Kidney (tissue), 14 donors: ENCODE measurements around the gene TMEM245. TPM values are rescaled to one million over a fixed set of nuclear protein-coding genes. Genes with fewer than 3 reads are reported as not detected.

Source experiments
- DNase-seq, 5 donors: peaks; one replicate each; pipeline ENCODE4 v3.0.0-alpha.2; 2013 to 2020
- FAIRE-seq: peaks from 2 replicates; lab custom pipeline; 2012; peaks lifted over from hg19 to GRCh38; lab: Jason Lieb, UNC
- H3K27ac ChIP-seq, 2 donors: one replicate each; pipeline ENCODE4 v1.7.0; 2013; ENCODE audit warnings: low read depth in 2 of 2, low read length in 2 of 2, inconsistent platforms in 1 of 2
- H3K27me3 ChIP-seq: one replicate; pipeline ENCODE4 v1.7.1; 2013; ENCODE audit warnings: low read length, inconsistent platforms; ENCODE audit not compliant: control insufficient read depth, insufficient read depth
- H3K36me3 ChIP-seq, 3 donors: one replicate each; pipeline versions ENCODE4 v1.7.0 to v1.7.1; 2013; ENCODE audit warnings: low read length in 3 of 3, control low read depth in 1 of 3, inconsistent platforms in 1 of 3; ENCODE audit not compliant: insufficient read depth in 3 of 3, control insufficient read depth in 2 of 3
- H3K4me1 ChIP-seq, 3 donors: one replicate each; pipeline versions ENCODE4 v1.7.0 to v1.7.1; 2013; ENCODE audit warnings: low read length in 3 of 3, inconsistent platforms in 1 of 3, low read depth in 1 of 3; ENCODE audit not compliant: control insufficient read depth in 2 of 3, insufficient read depth in 2 of 3
- H3K4me3 ChIP-seq, 3 donors: one replicate each; pipeline versions ENCODE4 v1.7.0 to v1.8.1; 2013; ENCODE audit warnings: low read length in 3 of 3, control low read depth in 1 of 3, inconsistent platforms in 1 of 3
- H3K9ac ChIP-seq, 3 donors: one replicate each; pipeline versions ENCODE4 v1.7.0 to v1.7.1; 2013; ENCODE audit warnings: low read length in 3 of 3, control low read depth in 1 of 3, inconsistent platforms in 1 of 3
- H3K9me3 ChIP-seq, 3 donors: one replicate each; pipeline versions ENCODE4 v1.7.0 to v1.7.1; 2013; ENCODE audit warnings: low read length in 3 of 3, control low read depth in 1 of 3, inconsistent platforms in 1 of 3; ENCODE audit not compliant: control insufficient read depth in 2 of 3, insufficient read depth in 1 of 3
- CTCF ChIP-seq: IDR thresholded peaks from 3 replicates; pipeline ENCODE4 v1.5.1; 2012; ENCODE audit warnings: mild to moderate bottlenecking, moderate library complexity, borderline replicate concordance; ENCODE audit not compliant: insufficient read depth; ENCODE audit errors: extremely low read depth
- intact Hi-C: fragments of 100-400 bp; cut with DNase I; formaldehyde crosslinking; loops from one replicate; pipeline ENCODE4 v1.11.1; 2022
- polyA plus RNA-seq: library from polyadenylated mRNA; stranded (reverse); fragments of 350-450 nt; fragmentation: Illumina TruSeq; extraction: RNeasy Lipid Tissue Mini Kit (QIAGEN cat#74804); gene quantifications from one replicate; pipeline ENCODE4 v1.2.3, GENCODE V29; 2014; ENCODE audit warnings: low read depth, low replicate concordance; ENCODE audit not compliant: insufficient read depth
- total RNA-seq: library from RNA; stranded (reverse); fragmentation: NEBNext Ultra II Directional; extraction: Animal tissue kit (Norgen Biotek cat#: 25700); gene quantifications from one replicate; pipeline ENCODE4 v1.2.1, GENCODE V29; 2021
- donor health status: control.
- donor health status: control.
- donor health status: control.
- donor health status: control.
- donor health status: control.
- donor health status: DM: yes; HTN: yes; CAD: no.
- donor health status: Normal renal cell carcinoma (clear cell type).

The TMEM245 gene
- total and polyA plus RNA-seq, 2 donors from 2014 or later: 23.5 to 69.5 TPM

- no peak for FAIRE-seq
- no peak overlapping the region for H3K4me3 ChIP-seq
- no peak for TF ChIP-seq CTCF
- no peaks in the 10 kb centered on the region for H3K4me1 ChIP-seq
- no peaks in the 10 kb centered on the region for H3K27me3 ChIP-seq
- intact Hi-C loops: no loop called here
- DNase-seq: no peak
- no peak overlapping the region for H3K27ac ChIP-seq
- H3K36me3 ChIP-seq: no peaks in the 10 kb centered on the region
- H3K9ac ChIP-seq: no peak overlapping the region
- peaks cover 0 to 6% (median 0%) of the 10 kb centered on the region in 3 donors for H3K9me3 ChIP-seq
Observed at GRCh38 chr9:109149722-109150121, 30.0 kb upstream of the TMEM245 start.

GRCh38 chr9:109149089-109149488, 29.3 kb upstream of the TMEM245 start:
- Histone ChIP-seq H3K4me3 (no peak overlapping the region), H3K27ac (no peak overlapping the region), H3K27me3 (no peaks in the 10 kb centered on the region), H3K9me3 (peaks cover 0 to 6% (median 0%) of the 10 kb centered on the region in 3 donors), H3K36me3 (no peaks in the 10 kb centered on the region), H3K9ac (no peak overlapping the region), H3K4me1 (no peaks in the 10 kb centered on the region)
- intact Hi-C loops: no loop called here
- DNase-seq (no peak), FAIRE-seq (no peak)
- no peak for TF ChIP-seq CTCF

GRCh38 chr9:109145051-109145450, 25.3 kb upstream of the TMEM245 start:
- H3K27me3 ChIP-seq: no peaks in the 10 kb centered on the region
- intact Hi-C loops: no loop called here
- FAIRE-seq: no peak
- no peaks in the 10 kb centered on the region for H3K36me3 ChIP-seq
- H3K9me3 ChIP-seq: no peaks in the 10 kb centered on the region
- no peak overlapping the region for H3K9ac ChIP-seq
- no peak for DNase-seq
- no peak overlapping the region for H3K27ac ChIP-seq
- H3K4me1 ChIP-seq: no peaks in the 10 kb centered on the region
- no peak for TF ChIP-seq CTCF
- no peak overlapping the region for H3K4me3 ChIP-seq
